Activated CD4-positive, alpha-beta memory T cell treated with anti-CD3 and anti-CD28 coated beads for 36 hours (primary cell): ENCODE results near the gene NKAIN2. TPM values are rescaled to one million over a fixed set of nuclear protein-coding genes. Genes with fewer than 3 reads are reported as not detected.
"Not testable (repeated sequence)": the region's sequence is repeated elsewhere in the genome, so short reads cannot be mapped to it uniquely, and the experiment has no call there.

Experiments
- CTCF ChIA-PET: fragments of 350-600 bp; sonication (Branson Sonifier 250); formaldehyde crosslinking; loops from one replicate; lab custom pipeline; 2021; ENCODE audit warnings: antibody characterized with exemption, inconsistent platforms; lab: Charles Lee
- POLR2A ChIA-PET: fragments of 350-600 bp; sonication (Branson Sonifier 250); formaldehyde crosslinking; loops from one replicate; lab custom pipeline; 2021; ENCODE audit warnings: antibody characterized with exemption; lab: Charles Lee
- DNase-seq: peaks from one replicate; pipeline ENCODE4 v3.0.0-alpha.2; 2020
- H3K27ac Mint-ChIP-seq: one replicate; pipeline ENCODE4 v1.8.0; 2021; ENCODE audit warnings: mixed read lengths
- H3K27me3 Mint-ChIP-seq: one replicate; pipeline ENCODE4 v1.8.0; 2021; ENCODE audit warnings: mixed read lengths
- H3K36me3 Mint-ChIP-seq: one replicate; pipeline ENCODE4 v1.8.0; 2021; ENCODE audit warnings: mixed read lengths
- H3K4me1 Mint-ChIP-seq: one replicate; pipeline ENCODE4 v1.8.0; 2021; ENCODE audit warnings: low read depth, mixed read lengths
- H3K4me3 Mint-ChIP-seq: one replicate; pipeline ENCODE4 v1.8.0; 2021; ENCODE audit warnings: mild to moderate bottlenecking, mixed read lengths
- H3K9me3 Mint-ChIP-seq: one replicate; pipeline ENCODE4 v1.8.0; 2021; ENCODE audit warnings: mixed read lengths
- intact Hi-C: fragments of 100-400 bp; cut with micrococcal nuclease; formaldehyde crosslinking; loops from one replicate; pipeline ENCODE4 v1.15.1; 2023
- total RNA-seq, 2 experiments: library from RNA; stranded (reverse); gene quantifications; one replicate each; pipeline ENCODE4 v1.2.3, GENCODE V29; 2021

NKAIN2 gene
- total RNA-seq, 2 experiments from 2014 or later = not detected

DNA sequence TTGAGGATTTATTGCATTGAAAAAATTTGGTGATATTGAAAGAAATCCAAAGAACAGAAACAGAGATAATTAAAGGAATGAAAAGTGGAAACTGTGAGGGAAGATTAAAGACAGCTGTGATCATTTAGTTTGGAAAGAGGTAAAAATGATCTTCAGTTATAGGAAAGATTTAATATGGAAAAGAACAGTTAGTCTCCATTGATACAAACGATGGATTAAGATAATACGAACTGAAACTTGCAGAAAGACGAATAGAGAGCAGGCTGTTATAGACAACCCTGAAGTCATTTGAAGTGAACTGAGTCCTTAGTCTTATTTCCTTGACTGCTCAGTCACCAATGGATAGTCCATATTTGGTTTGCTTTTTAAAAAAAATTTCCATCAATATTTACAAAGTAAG, 360.0 kb downstream of the NKAIN2 start:
- POLR2A ChIA-PET = no interaction called here

DNA sequence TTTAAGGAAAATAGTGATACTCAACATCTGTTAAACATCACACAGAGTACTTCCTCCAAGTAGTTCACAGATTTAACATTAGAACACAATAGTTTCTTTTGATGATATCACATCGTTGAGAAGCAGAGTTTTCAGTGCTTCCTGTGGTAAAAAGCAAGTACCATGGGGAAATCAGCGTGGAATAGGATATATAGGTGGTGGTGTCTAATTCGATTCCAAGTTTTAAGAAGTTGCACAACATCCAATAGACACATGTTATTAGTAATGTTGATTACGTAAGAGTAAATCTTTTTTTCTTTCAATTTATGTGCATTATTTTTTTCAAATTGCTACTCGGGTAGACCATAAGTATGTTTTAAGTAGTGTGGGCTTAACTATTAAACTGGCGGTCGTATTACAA, 360.7 kb downstream of the NKAIN2 start:
- H3K27ac Mint-ChIP-seq = no peak overlapping the region
- DNase-seq = no peak
- H3K9me3 Mint-ChIP-seq = peaks cover 16% of the 10 kb centered on the region
- ChIA-PET CTCF (no interaction called here), POLR2A (no interaction called here)
- H3K27me3 Mint-ChIP-seq = no peaks in the 10 kb centered on the region
- no peaks in the 10 kb centered on the region for H3K4me1 Mint-ChIP-seq
- intact Hi-C loops = no loop called here
- H3K4me3 Mint-ChIP-seq = no peak overlapping the region
- H3K36me3 Mint-ChIP-seq = no peaks in the 10 kb centered on the region

More for the DNA sequence above, 360.0 kb downstream of the NKAIN2 start:
- no peak for DNase-seq
- H3K27ac Mint-ChIP-seq = no peak overlapping the region
- no peaks in the 10 kb centered on the region for H3K36me3 Mint-ChIP-seq
- no peak overlapping the region for H3K4me3 Mint-ChIP-seq
- H3K27me3 Mint-ChIP-seq = no peaks in the 10 kb centered on the region
- H3K9me3 Mint-ChIP-seq = peaks cover 16% of the 10 kb centered on the region
- CTCF ChIA-PET = no interaction called here
- intact Hi-C loops = no loop called here
- no peaks in the 10 kb centered on the region for H3K4me1 Mint-ChIP-seq

DNA sequence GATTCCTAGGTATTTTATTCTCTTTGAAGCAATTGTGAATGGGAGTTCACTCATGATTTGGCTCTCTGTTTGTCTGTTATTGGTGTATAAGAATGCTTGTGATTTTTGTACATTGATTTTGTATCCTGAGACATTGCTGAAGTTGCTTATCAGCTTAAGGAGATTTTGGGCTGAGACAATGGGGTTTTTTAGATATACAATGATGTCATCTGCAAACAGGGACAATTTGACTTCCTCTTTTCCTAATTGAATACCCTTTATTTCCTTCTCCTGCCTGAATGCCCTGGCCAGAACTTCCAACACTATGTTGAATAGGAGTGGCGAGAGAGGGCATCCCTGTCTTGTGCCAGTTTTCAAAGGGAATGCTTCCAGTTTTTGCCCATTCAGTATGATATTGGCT, 363.6 kb downstream of the NKAIN2 start:
- H3K4me1 Mint-ChIP-seq, intact Hi-C loops, CTCF ChIA-PET, H3K27ac Mint-ChIP-seq, POLR2A ChIA-PET, H3K36me3 Mint-ChIP-seq, DNase-seq, H3K27me3 Mint-ChIP-seq, H3K4me3 Mint-ChIP-seq: not testable (repeated sequence)
- peaks cover 15% of the 10 kb centered on the region for H3K9me3 Mint-ChIP-seq

DNA sequence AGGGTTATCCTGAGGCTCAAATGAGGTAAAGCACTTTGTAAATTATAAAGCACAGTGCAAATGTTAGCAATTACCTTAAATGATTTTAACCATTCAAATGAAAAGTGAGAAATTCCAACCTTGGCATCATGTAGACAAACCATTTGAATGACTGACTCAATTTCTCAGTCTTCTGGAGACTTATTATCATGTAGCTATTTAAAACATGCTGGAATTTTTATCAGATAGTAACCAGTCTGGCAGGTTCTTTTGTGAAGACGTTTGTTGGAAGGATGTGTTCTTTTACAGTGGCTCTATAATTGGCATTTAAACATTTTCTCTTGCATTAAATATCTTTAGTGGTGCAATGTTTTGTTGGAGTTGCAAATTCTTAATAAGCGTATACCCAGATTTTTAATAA, 386.6 kb downstream of the NKAIN2 start:
- no peaks in the 10 kb centered on the region for H3K36me3 Mint-ChIP-seq
- DNase-seq = no peak
- peaks cover 7% of the 10 kb centered on the region for H3K9me3 Mint-ChIP-seq
- intact Hi-C loops = no loop called here
- CTCF ChIA-PET = no interaction called here
- H3K27ac Mint-ChIP-seq = no peak overlapping the region
- POLR2A ChIA-PET = no interaction called here
- no peaks in the 10 kb centered on the region for H3K27me3 Mint-ChIP-seq
- no peak overlapping the region for H3K4me3 Mint-ChIP-seq
- no peaks in the 10 kb centered on the region for H3K4me1 Mint-ChIP-seq

DNA sequence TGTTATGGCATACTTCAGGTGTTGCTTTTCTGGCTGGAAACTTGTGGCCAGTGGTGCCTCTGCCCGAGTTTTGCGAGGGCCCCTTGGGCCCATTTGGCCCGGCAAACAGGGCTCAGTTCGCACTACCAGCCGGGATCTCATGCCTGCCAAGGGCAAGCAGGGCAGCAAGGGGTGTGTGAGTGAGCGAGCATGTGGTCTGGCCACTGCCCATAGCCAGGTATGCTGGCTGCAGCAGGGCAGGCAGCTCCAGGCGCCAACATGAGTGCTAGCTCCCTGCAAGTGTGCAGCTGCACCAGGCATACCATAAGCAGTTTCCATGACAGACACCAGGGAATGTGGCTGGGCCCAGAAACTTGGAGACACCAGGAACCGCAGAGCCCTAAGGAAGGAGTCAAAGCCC, 389.5 kb downstream of the NKAIN2 start:
- intact Hi-C loops = no loop called here
- ChIA-PET POLR2A (no interaction called here), CTCF (no interaction called here)

DNA sequence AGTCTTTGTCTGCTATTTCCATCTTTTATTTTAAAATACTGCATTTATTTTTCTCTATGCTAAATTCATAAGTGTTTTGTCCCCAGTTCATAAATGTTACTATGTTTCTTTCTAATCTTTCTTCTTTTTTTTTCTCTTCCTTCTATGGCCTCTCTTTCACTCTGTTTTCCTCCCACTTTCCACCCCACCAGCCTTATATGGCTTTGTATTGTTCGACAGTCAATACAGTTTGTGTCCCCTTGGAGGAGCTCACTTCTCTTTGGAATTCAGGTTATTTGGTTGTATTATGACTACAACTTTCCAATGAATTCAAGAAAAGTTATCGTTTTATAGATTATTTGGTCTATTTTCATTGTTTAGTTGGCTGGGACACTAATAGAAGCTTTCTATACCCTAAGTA, 393.5 kb downstream of the NKAIN2 start:
- intact Hi-C loops = no loop called here
- no peak for DNase-seq
- Mint-ChIP-seq H3K4me1 (no peaks in the 10 kb centered on the region), H3K4me3 (no peak overlapping the region), H3K27me3 (no peaks in the 10 kb centered on the region), H3K9me3 (no peaks in the 10 kb centered on the region), H3K36me3 (no peaks in the 10 kb centered on the region), H3K27ac (no peak overlapping the region)
- CTCF ChIA-PET = no interaction called here
- POLR2A ChIA-PET = no interaction called here

More for the DNA sequence above, 389.5 kb downstream of the NKAIN2 start:
- H3K4me1 Mint-ChIP-seq = no peaks in the 10 kb centered on the region
- no peak overlapping the region for H3K4me3 Mint-ChIP-seq
- H3K9me3 Mint-ChIP-seq = peaks cover 4% of the 10 kb centered on the region
- no peak overlapping the region for H3K27ac Mint-ChIP-seq
- DNase-seq = no peak
- H3K36me3 Mint-ChIP-seq = no peaks in the 10 kb centered on the region
- no peaks in the 10 kb centered on the region for H3K27me3 Mint-ChIP-seq

DNA sequence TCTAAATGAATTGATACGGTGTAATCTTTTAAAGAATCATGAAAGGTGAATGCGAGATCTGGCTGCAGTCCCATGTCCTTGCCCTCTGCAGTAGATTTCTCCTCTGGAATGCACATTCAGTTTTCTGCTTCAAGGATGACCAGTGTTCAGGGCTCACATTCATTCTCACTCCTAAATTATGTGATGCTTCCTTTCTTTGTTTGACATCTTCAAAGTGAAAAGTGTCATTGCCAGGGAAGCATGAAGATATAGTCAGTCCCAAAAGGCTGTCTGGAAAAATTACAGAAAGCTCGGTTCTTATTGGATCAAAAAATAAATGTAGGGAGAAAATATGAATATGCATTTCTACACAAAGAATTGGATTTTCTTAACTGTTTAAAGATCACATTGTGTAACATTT, 395.6 kb downstream of the NKAIN2 start:
- ChIA-PET POLR2A (no interaction called here), CTCF (no interaction called here)
- Mint-ChIP-seq H3K9me3 (no peaks in the 10 kb centered on the region), H3K4me1 (no peaks in the 10 kb centered on the region), H3K36me3 (no peaks in the 10 kb centered on the region), H3K4me3 (no peak overlapping the region), H3K27ac (no peak overlapping the region), H3K27me3 (no peaks in the 10 kb centered on the region)
- DNase-seq = no peak
- intact Hi-C loops = no loop called here

DNA sequence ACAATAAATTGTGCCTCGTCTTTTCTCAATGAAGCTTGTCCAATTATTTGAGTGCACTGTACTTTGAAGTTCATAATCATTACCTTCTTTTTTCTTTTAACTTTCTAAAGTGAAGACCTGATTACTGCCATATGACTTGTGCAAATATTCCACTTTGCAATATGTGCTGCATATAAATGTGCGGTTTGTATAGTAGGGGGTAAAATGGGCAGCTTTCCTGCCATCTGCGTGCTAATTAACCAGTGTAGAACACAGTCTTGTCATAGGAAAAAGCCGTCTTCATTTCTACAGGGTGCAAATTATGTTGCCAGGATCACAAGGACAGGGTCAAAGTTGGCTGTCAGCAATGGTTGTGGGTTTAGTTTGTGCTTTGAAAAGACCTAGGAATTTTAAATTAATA, 397.0 kb downstream of the NKAIN2 start:
- H3K4me3 Mint-ChIP-seq = no peak overlapping the region
- H3K36me3 Mint-ChIP-seq = no peaks in the 10 kb centered on the region
- H3K27ac Mint-ChIP-seq = no peak overlapping the region
- ChIA-PET CTCF (no interaction called here), POLR2A (no interaction called here)
- no peak for DNase-seq
- intact Hi-C loops = no loop called here
- H3K4me1 Mint-ChIP-seq = no peaks in the 10 kb centered on the region
- no peaks in the 10 kb centered on the region for H3K27me3 Mint-ChIP-seq
- H3K9me3 Mint-ChIP-seq = no peaks in the 10 kb centered on the region

DNA sequence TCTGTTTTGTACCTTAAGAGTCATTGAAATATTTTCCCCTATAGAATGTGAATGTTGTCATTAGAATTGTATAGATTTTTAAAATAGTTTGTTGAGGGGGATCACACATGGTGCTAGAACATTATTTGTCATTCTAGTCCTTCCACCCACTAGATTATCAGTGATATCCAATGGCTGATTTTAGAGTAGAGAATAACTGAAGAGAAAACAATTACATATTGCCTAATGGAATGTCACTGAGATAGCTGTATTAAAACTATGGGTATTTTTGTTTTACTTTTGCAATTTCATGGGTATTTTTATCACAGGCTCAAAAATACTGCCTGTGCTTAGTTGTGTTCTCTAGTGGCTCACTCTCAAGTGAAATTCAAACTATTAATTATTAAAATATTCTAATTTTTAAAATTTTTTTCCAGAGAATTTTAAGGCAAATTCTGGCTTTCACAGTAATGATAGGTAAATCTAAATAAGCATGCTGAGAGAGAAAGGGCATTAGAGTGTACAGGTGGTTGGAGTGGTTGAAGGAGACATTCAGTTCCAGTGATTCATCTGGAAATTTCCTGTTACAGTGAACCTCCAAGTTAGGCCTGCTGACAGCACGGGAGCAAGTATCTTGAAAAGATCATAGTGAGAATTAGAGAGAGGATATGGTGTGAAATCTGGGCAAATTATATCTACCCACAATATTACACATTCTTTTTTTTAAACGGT, 399.6 kb downstream of the NKAIN2 start:
- no peaks in the 10 kb centered on the region for H3K4me1 Mint-ChIP-seq
- intact Hi-C loops = no loop called here
- H3K4me3 Mint-ChIP-seq = no peak overlapping the region
- H3K36me3 Mint-ChIP-seq = no peaks in the 10 kb centered on the region
- no peaks in the 10 kb centered on the region for H3K27me3 Mint-ChIP-seq
- CTCF ChIA-PET = no interaction called here
- DNase-seq = no peak
- POLR2A ChIA-PET = no interaction called here
- no peak overlapping the region for H3K27ac Mint-ChIP-seq
- no peaks in the 10 kb centered on the region for H3K9me3 Mint-ChIP-seq

DNA sequence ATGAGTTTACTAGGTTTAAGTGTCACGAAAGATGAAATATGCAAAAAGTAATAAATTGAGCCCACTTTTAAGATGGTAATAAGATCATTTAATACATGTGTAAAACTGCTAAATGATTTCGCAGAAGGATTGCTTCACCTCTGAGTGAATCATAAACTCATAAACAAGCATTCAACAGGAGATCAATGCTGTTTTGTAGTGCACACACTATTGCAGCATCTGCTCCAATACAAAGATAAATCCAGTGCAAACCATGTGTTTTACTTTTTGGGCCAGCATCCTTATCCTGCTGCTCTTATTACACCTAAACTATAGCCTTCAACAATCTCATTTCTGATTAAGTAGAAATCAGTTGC, 400.1 kb downstream of the NKAIN2 start:
- intact Hi-C loops = no loop called here
- CTCF ChIA-PET = no interaction called here
- Mint-ChIP-seq H3K27me3 (no peaks in the 10 kb centered on the region), H3K36me3 (no peaks in the 10 kb centered on the region), H3K9me3 (no peaks in the 10 kb centered on the region), H3K27ac (no peak overlapping the region), H3K4me1 (no peaks in the 10 kb centered on the region), H3K4me3 (no peak overlapping the region)
- POLR2A ChIA-PET = no interaction called here
- no peak for DNase-seq

DNA sequence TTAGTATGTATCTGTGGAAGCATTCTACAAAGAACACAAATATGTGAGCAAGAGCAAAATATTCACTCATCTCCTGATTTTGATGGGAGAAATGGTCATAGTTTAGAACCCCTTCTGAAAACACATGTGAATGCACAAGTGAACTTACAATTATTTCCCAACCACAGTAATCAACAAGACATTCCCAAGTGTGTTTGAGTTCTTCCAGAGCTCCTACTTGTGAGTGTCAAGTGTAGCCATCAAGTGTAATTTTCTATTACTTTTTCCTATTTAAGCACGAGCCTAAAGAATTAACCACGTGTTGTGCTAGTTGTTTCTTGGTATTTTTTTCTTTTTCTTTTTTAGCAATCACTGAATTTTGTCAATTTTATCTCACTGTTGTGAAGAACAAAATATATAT, 402.3 kb downstream of the NKAIN2 start:
- Mint-ChIP-seq H3K27ac (no peak overlapping the region), H3K4me3 (no peak overlapping the region), H3K4me1 (no peaks in the 10 kb centered on the region), H3K27me3 (no peaks in the 10 kb centered on the region), H3K36me3 (no peaks in the 10 kb centered on the region), H3K9me3 (no peaks in the 10 kb centered on the region)
- POLR2A ChIA-PET = no interaction called here
- CTCF ChIA-PET = no interaction called here
- intact Hi-C loops = no loop called here
- DNase-seq = no peak

DNA sequence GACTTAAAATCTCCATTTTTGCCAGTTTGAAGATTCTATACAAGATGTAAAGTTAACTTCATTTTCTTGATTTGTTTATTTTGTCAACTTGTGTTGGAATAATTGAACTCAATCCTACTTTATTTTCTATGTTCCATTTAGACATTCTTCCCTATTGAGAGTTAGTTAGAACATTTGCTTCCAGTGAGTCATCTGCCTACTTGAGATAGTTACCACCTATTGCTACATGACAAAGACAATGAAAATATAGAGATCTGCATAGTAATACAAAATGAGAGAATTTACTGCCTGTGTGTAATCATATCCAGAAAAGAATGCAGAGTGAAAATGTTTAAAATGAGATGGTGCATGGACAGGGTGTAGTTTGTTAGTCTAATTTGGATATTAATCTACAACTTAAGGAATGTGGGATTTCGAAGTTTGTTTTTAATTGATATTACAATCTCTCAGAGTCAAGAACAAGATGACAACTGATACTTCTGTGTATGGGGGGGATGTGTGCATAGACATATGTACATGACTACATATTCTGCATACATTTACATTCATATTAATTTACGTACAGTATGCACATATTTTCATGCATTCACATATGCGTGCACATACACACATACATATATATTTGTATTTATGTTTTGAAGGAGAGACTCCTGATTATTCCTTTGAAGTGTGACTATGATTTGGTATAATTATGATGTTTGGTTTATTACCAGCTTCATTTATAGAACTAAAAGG, 420.1 kb downstream of the NKAIN2 start:
- ChIA-PET POLR2A (no interaction called here), CTCF (no interaction called here)
- intact Hi-C loops = no loop called here
- Mint-ChIP-seq H3K4me3 (no peak overlapping the region), H3K27ac (no peak overlapping the region), H3K36me3 (no peaks in the 10 kb centered on the region), H3K4me1 (no peaks in the 10 kb centered on the region), H3K27me3 (no peaks in the 10 kb centered on the region), H3K9me3 (peaks cover 12% of the 10 kb centered on the region)
- no peak for DNase-seq

DNA sequence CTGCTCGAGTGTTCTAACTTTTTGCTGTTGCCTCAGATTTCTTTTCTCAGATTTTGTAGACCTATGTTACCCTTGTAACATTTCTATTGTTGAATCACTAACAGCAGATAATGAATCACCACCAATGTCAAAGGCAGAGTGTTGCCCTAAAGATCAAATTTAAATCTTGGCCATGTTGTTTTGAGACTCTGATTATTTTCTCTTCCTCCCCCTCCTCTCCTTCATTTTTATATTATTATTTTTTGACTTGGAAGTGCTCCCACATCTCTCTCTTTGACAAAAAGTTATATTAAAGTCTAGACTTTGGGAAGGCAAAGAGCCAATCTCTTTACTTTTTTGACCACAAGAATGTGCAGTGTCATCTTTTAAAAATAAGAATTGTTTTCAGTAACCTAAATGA, 422.7 kb downstream of the NKAIN2 start:
- Mint-ChIP-seq H3K4me3 (no peak overlapping the region), H3K27ac (no peak overlapping the region), H3K27me3 (no peaks in the 10 kb centered on the region), H3K9me3 (peaks cover 19% of the 10 kb centered on the region), H3K4me1 (no peaks in the 10 kb centered on the region), H3K36me3 (no peaks in the 10 kb centered on the region)
- POLR2A ChIA-PET = no interaction called here
- no peak for DNase-seq
- intact Hi-C loops = no loop called here
- CTCF ChIA-PET = no interaction called here
